Measurements from ENCODE around the gene TIMM10B. TPM values are rescaled to one million over a fixed set of nuclear protein-coding genes. Genes with fewer than 3 reads are reported as not detected.

The TIMM10B gene
- total and polyA plus RNA-seq, 2 of the 13 experiments (the other 11 are each of a cell fraction or from before 2014, with no cell fraction given), result 34.9 to 39.5 TPM

DNA sequence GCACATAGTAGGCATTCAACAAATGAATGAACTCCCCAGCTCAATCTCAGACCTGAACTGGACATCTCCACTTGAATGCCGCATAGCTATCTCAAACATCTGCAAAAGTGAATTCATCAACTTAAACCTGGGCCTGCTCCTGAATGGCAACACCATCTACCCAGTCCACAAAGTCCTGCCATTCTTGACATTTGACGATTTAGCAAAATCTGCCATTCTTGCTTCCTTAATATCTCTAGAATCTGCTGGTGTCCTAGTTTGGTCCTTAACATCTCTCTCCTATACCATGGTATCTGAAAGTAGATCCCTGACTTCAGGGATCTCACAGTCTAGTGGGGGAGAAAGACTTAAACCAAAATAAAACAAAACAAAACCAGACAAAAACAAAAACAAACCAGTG is 28.1 kb upstream of the TIMM10B start:
- Histone ChIP-seq H3K79me2 (ENCODE audit: insufficient read depth, low read length) (no peaks in the 10 kb centered on the region), H3K4me1 (ENCODE audit: insufficient read depth, low read length) (no peaks in the 10 kb centered on the region), H3K9ac (ENCODE audit: insufficient read depth, low read depth, low read length) (no peak overlapping the region), H3K27ac (ENCODE audit: extremely low read length, insufficient read depth, low read length) (no peak overlapping the region), H4K20me1 (ENCODE audit: insufficient read depth, low read length) (no peaks in the 10 kb centered on the region), H2AFZ (ENCODE audit: low read length) (no peak overlapping the region), H3K4me3 (replicated peaks in 1 of 3; ENCODE audit: insufficient read depth in 1 of 3, low read depth in 2 of 3, low read length in 3 of 3) (no peak overlapping the region), H3K9me3 (ENCODE audit: low read length) (no peaks in the 10 kb centered on the region), H3K36me3 (replicated peaks in 1 of 2; ENCODE audit: control insufficient read depth in 1 of 2, insufficient read depth in 2 of 2, low read length in 2 of 2) (peaks cover 6 to 7% of the 10 kb centered on the region in 2 experiments; a peak in 3 of 5 replicates), H3K4me2 (ENCODE audit: low read depth, low read length) (no peak overlapping the region), H3K27me3 (ENCODE audit: control insufficient read depth in 1 of 2, insufficient read depth in 2 of 2, low read length in 2 of 2) (no peaks in the 10 kb centered on the region)
- BruUV-seq (replicated peaks), result no TSS peak
- peak; percentile 64 for TF ChIP-seq MAFF (IDR thresholded peaks at IDR 0.05; ENCODE audit: low read depth, low read length)
- TF ChIP-seq REL (CRISPR knock-in tag; conservative IDR thresholded peaks at IDR 0.05), result no peak
- no peak for TF ChIP-seq FOXO1 (CRISPR knock-in tag; IDR thresholded peaks at IDR 0.05)
- no peak for TF ChIP-seq DDIT3 (CRISPR knock-in tag; IDR thresholded peaks at IDR 0.05)
- peak; percentile 71 to 77 for TF ChIP-seq MAFK (conservative IDR thresholded peaks at IDR 0.05 in 1 of 2, IDR thresholded peaks at IDR 0.05 in 1 of 2; ENCODE audit: low read length in 2 of 2)
- no peak for TF ChIP-seq ZSCAN20 (CRISPR knock-in tag; IDR thresholded peaks at IDR 0.05; ENCODE audit: borderline replicate concordance)
- no peak for TF ChIP-seq ZNF788 (CRISPR knock-in tag; IDR thresholded peaks at IDR 0.05; ENCODE audit: borderline replicate concordance)
- TF ChIP-seq RBFOX2 (IDR thresholded peaks at IDR 0.05; ENCODE audit: low read depth, low read length), result no peak
- no peak for TF ChIP-seq ZNF547 (CRISPR knock-in tag; IDR thresholded peaks at IDR 0.05)
- TF ChIP-seq, protein P1, sequence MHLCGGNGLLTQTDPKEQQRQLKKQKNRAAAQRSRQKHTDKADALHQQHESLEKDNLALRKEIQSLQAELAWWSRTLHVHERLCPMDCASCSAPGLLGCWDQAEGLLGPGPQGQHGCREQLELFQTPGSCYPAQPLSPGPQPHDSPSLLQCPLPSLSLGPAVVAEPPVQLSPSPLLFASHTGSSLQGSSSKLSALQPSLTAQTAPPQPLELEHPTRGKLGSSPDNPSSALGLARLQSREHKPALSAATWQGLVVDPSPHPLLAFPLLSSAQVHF (CRISPR knock-in tag; IDR thresholded peaks at IDR 0.05), result no peak
- TF ChIP-seq ZNF260 (CRISPR knock-in tag; IDR thresholded peaks at IDR 0.05; ENCODE audit: borderline replicate concordance, low read depth), result no peak
- POLR2A ChIA-PET, result no interaction called here
- WGBS (ENCODE audit: low lambda C conversion rate), result 97% methylated on average over 2 of the region's 2 CpGs
- intact Hi-C loops (cut with micrococcal nuclease; ENCODE audit: unreplicated experiment), result no loop called here
- CTCF ChIA-PET (ENCODE audit: low intra/inter-chr PET ratio, low total read pairs), result no interaction called here
- in situ Hi-C loops (cut with HindIII; ENCODE audit: extremely low pct_ligation_motif_present, low pct_unique_long_range_greater_than_20kb), result no loop called here
- ATAC-seq (no peak), FAIRE-seq (no peak), DNase-seq (ENCODE audit: low spot score) (no peak)
